H1 (cell line): ENCODE results near the gene HOATZ. TPM values are rescaled to one million over a fixed set of nuclear protein-coding genes. Genes with fewer than 3 reads are reported as not detected.

Experiments
- ASH2L ChIP-seq: fragments of 200-600, 300-600 bp; sonication (generic); IDR thresholded peaks from one replicate; pipeline ENCODE4 v1.7.1; 2017; ENCODE audit warnings: low read length
- ATF2 ChIP-seq: IDR thresholded peaks from 2 replicates; pipeline ENCODE4 v1.6.1; 2012; ENCODE audit warnings: low read length, inconsistent platforms
- BACH1 ChIP-seq: IDR thresholded peaks from 2 replicates; pipeline ENCODE4 v1.6.1; 2012; ENCODE audit warnings: low read length, improper control_type of control experiment
- CBX8 ChIP-seq: fragments of 300-800, 300-1000 bp; sonication (generic); IDR thresholded peaks from 2 replicates; pipeline ENCODE4 v1.7.1; 2016; ENCODE audit warnings: low read depth, low read length, borderline replicate concordance
- CEBPB ChIP-seq: IDR thresholded peaks from 2 replicates; pipeline ENCODE4 v1.6.1; 2012; ENCODE audit warnings: low read depth, low read length
- EGR1 ChIP-seq: IDR thresholded peaks from 2 replicates; pipeline ENCODE4 v1.6.1; 2011; ENCODE audit warnings: low read depth, low read length, borderline replicate concordance
- EZH2 ChIP-seq: fragments of 200-600 bp; sonication (generic); IDR thresholded peaks from 2 replicates; pipeline ENCODE4 v1.7.1; 2012; ENCODE audit warnings: low read depth, mild to moderate bottlenecking, moderate library complexity, low read length, inconsistent platforms; ENCODE audit not compliant: severe bottlenecking
- GTF2F1 ChIP-seq: IDR thresholded peaks from 2 replicates; pipeline ENCODE4 v1.6.1; 2012; ENCODE audit warnings: low read depth, low read length, improper control_type of control experiment, borderline replicate concordance
- HDAC2 ChIP-seq, 2 experiments: fragments of 300-600 bp in 1 of 2; sonication (generic) in 1 of 2; IDR thresholded peaks; 2 replicates each; pipeline ENCODE4 v1.6.1; 2011 to 2012; ENCODE audit warnings: low read depth in 2 of 2, low read length in 2 of 2, mild to moderate bottlenecking in 2 of 2, moderate library complexity in 2 of 2, borderline replicate concordance in 1 of 2, inconsistent platforms in 1 of 2
- JUND ChIP-seq: IDR thresholded peaks from 2 replicates; pipeline ENCODE4 v1.6.1; 2011; ENCODE audit warnings: mild to moderate bottlenecking, improper control_type of control experiment, low read length
- KDM4A ChIP-seq: IDR thresholded peaks from one replicate; pipeline ENCODE4 v1.7.1; 2012; ENCODE audit warnings: low read depth, mild to moderate bottlenecking, moderate library complexity, low read length, inconsistent platforms; ENCODE audit not compliant: severe bottlenecking
- MAX ChIP-seq: IDR thresholded peaks from 2 replicates; pipeline ENCODE4 v1.6.1; 2012; ENCODE audit warnings: inconsistent platforms
- POLR2A ChIP-seq, 2 experiments: IDR thresholded peaks; 1 replicate in 1 of 2; 2 replicates in 1 of 2; pipeline ENCODE4 v1.6.1; 2011; ENCODE audit warnings: low read depth in 2 of 2, low read length in 2 of 2, mild to moderate bottlenecking in 2 of 2; ENCODE audit errors: control extremely low read depth in 1 of 2
- RXRA ChIP-seq: IDR thresholded peaks from 2 replicates; pipeline ENCODE4 v1.6.1; 2011; ENCODE audit warnings: low read depth, mild to moderate bottlenecking, low read length, moderate library complexity; ENCODE audit not compliant: insufficient read depth
- SIN3A ChIP-seq, 2 experiments: IDR thresholded peaks in 1 of 2; conservative IDR thresholded peaks in 1 of 2; 2 replicates each; pipeline ENCODE4 v1.6.1; 2011 to 2012; ENCODE audit warnings: low read length in 2 of 2, improper control_type of control experiment in 1 of 2, low read depth in 1 of 2, mild to moderate bottlenecking in 1 of 2
- SIX5 ChIP-seq: IDR thresholded peaks from 2 replicates; pipeline ENCODE4 v1.6.1; 2011; ENCODE audit warnings: mild to moderate bottlenecking, low read depth, low read length
- SP1 ChIP-seq: IDR thresholded peaks from 2 replicates; pipeline ENCODE4 v1.6.1; 2011; ENCODE audit warnings: low read depth, low read length
- SP2 ChIP-seq: IDR thresholded peaks from 2 replicates; pipeline ENCODE4 v1.6.1; 2012; ENCODE audit warnings: mild to moderate bottlenecking, low read length, inconsistent platforms
- SP4 ChIP-seq: IDR thresholded peaks from 2 replicates; pipeline ENCODE4 v1.6.1; 2012; ENCODE audit warnings: low read length, inconsistent platforms
- SUZ12 ChIP-seq: fragments of 200-600 bp; sonication (generic); IDR thresholded peaks from 2 replicates; pipeline ENCODE4 v1.6.1; 2012; ENCODE audit warnings: mild to moderate bottlenecking, inconsistent platforms, low read length, moderate library complexity, mixed read lengths
- TAF7 ChIP-seq: optimal IDR thresholded peaks from 2 replicates; pipeline ENCODE3; 2011; ENCODE audit warnings: low read depth, mild to moderate bottlenecking, inconsistent platforms, low read length, moderate library complexity, borderline replicate concordance
- TEAD4 ChIP-seq: IDR thresholded peaks from 2 replicates; pipeline ENCODE4 v1.6.1; 2012; ENCODE audit warnings: low read depth, low read length, inconsistent platforms, mixed read lengths
- ZNF274 ChIP-seq: IDR thresholded peaks from 2 replicates; pipeline ENCODE4 v1.7.0; 2012; ENCODE audit warnings: low read length, borderline replicate concordance; ENCODE audit errors: extremely low read depth
- polyA plus RNA-seq, 7 experiments: library from polyadenylated mRNA; depleted of rRNA in 3 of 7; stranded (reverse) in 5 of 7; unstranded in 2 of 7; fragments of >200 nt in 5 of 7; fragments of 200-250 nt in 2 of 7; gene quantifications; 1 replicate in 5 of 7; 2 replicates in 1 of 7; 4 replicates in 1 of 7; pipeline versions ENCODE4 v1.2.1 to v1.2.3, GENCODE V29; 2011 to 2013; ENCODE audit warnings: missing spikeins in 2 of 7, mixed read lengths in 2 of 7
- total RNA-seq: library from RNA; stranded (reverse); fragmentation: NEBNext Ultra II Directional; extraction: Animal tissue kit (Norgen Biotek cat#: 25700); gene quantifications from 2 replicates; pipeline ENCODE4 v1.2.1, GENCODE V29; 2021

The HOATZ gene
- total and polyA plus RNA-seq, 2 of the 8 experiments (the other 6 are each of a cell fraction or from before 2014, with no cell fraction given), result not detected

GRCh38 chr11:111541254-111542061 lies 26.9 kb downstream of the HOATZ start (continued):
- TF ChIP-seq ATF2, result no peak
- TF ChIP-seq HDAC2 (IDR thresholded peaks at IDR 0.05; ENCODE audit: borderline replicate concordance in 1 of 2, low read depth in 2 of 2, low read length in 2 of 2), result no peak
- no peak for TF ChIP-seq SIX5
- no peak for TF ChIP-seq GTF2F1
- TF ChIP-seq ASH2L, result no peak
- no peak for TF ChIP-seq SIN3A (conservative IDR thresholded peaks at IDR 0.05 in 1 of 2, IDR thresholded peaks at IDR 0.05 in 1 of 2; ENCODE audit: low read depth in 1 of 2, low read length in 2 of 2)
- no peak for TF ChIP-seq EGR1
- no peak for TF ChIP-seq SP4
- TF ChIP-seq SP1, result no peak
- no peak for TF ChIP-seq BACH1
- TF ChIP-seq SUZ12, result peak; percentile 53; the same call in 1 of the 2 replicates
- peak; percentile 77 for TF ChIP-seq EZH2
- no peak for TF ChIP-seq CBX8
- no peak for TF ChIP-seq ZNF274
- TF ChIP-seq POLR2A (IDR thresholded peaks at IDR 0.05; ENCODE audit: control extremely low read depth in 1 of 2, low read depth in 2 of 2, low read length in 2 of 2), result no peak
- TF ChIP-seq MAX, result no peak
- TF ChIP-seq TAF7, result no peak
- peak; percentile 32; the same call in 1 of the 2 replicates for TF ChIP-seq CEBPB
- no peak for TF ChIP-seq SP2
- TF ChIP-seq JUND, result no peak
- no peak for TF ChIP-seq TEAD4
- no peak for TF ChIP-seq RXRA
- peak; percentile 3 for TF ChIP-seq KDM4A
